Prostate gland (tissue), 2 donors: ENCODE measurements around the gene MLF2.

Source experiments
- CTCF ChIP-seq, 4 experiments: fragments of 200-600 bp in 2 of 4; fragments of 450-650 bp in 2 of 4; sonication (generic) in 2 of 4; IDR thresholded peaks; 1 replicate in 3 of 4; 2 replicates in 1 of 4; pipeline ENCODE4 v1.5.1; 2016 to 2019; ENCODE audit warnings: antibody characterized with exemption in 4 of 4, mild to moderate bottlenecking in 2 of 4, moderate library complexity in 2 of 4
- POLR2A ChIP-seq: fragments of 450-650 bp; IDR thresholded peaks from one replicate; pipeline ENCODE4 v1.6.1; 2016; ENCODE audit warnings: antibody characterized with exemption, mild to moderate bottlenecking

- TF ChIP-seq CTCF (IDR thresholded peaks at IDR 0.05): no peak
- TF ChIP-seq POLR2A: no peak
Observed at GRCh38 chr12:6699989-6700645, 52.8 kb downstream of the MLF2 start.
